Stimulated activated naive CD8-positive, alpha-beta T cell treated with anti-CD3 and anti-CD28 coated beads, Interleukin-15, Interleukin-2, amounts not matched to agents 100 U/mL and 50 U/mL, for 24 hours (primary cell): ENCODE data around the gene HOXD12.

Experiments
- ATAC-seq: fragments of 150-1000 bp; cut with Tn5 transposase; one replicate; pipeline ENCODE4 v1.10.0; 2021
- DNase-seq: peaks from one replicate; pipeline ENCODE4 v3.0.0; 2021

Gene HOXD12

GRCh38 chr2:176105730-176106580, 6.4 kb downstream of the HOXD12 start:
- ATAC-seq (no peak), DNase-seq (no peak)

GRCh38 chr2:176106581-176107539, 7.3 kb downstream of the HOXD12 start, which contains the start of gene HOXD11:
Gene HOXD11 (plus strand): TSS chr2:176107280. CDS start chr2:176107356, 76 bp downstream.
- DNase-seq (no peak), ATAC-seq (peak; percentile 27)

GRCh38 chr2:176107731-176108181, 8.2 kb downstream of the HOXD12 start:
- ATAC-seq (no peak), DNase-seq (no peak)

- no peak for DNase-seq
- no peak for ATAC-seq
These were observed 9.8 kb downstream of the HOXD12 start for GRCh38 chr2:176109192-176109901.

- ATAC-seq, result no peak
- no peak for DNase-seq
These were observed 10.4 kb downstream of the HOXD12 start for GRCh38 chr2:176109946-176110345.

GRCh38 chr2:176110415-176111308, 11.1 kb downstream of the HOXD12 start:
- DNase-seq (no peak), ATAC-seq (no peak)

- no peak for DNase-seq
- ATAC-seq, result no peak
These were observed 11.7 kb downstream of the HOXD12 start for GRCh38 chr2:176111309-176111663.

GRCh38 chr2:176111846-176112374, 12.3 kb downstream of the HOXD12 start:
- ATAC-seq, result no peak
- no peak for DNase-seq

GRCh38 chr2:176112375-176113302, 13.0 kb downstream of the HOXD12 start:
- ATAC-seq, result no peak
- no peak for DNase-seq

- ATAC-seq (no peak), DNase-seq (no peak)
These were observed 14.7 kb downstream of the HOXD12 start for GRCh38 chr2:176114120-176114929.

- DNase-seq (no peak), ATAC-seq (no peak)
These were observed 15.5 kb downstream of the HOXD12 start for GRCh38 chr2:176114930-176115625.

GRCh38 chr2:176115883-176116813, 16.6 kb downstream of the HOXD12 start, which contains the start of gene HOXD10:
Gene HOXD10 (plus strand): TSS chr2:176116778. CDS start chr2:176116834, 56 bp downstream.
- no peak for DNase-seq
- no peak for ATAC-seq

GRCh38 chr2:176117162-176117822, 17.7 kb downstream of the HOXD12 start:
- DNase-seq, result no peak
- ATAC-seq, result no peak

- ATAC-seq, result no peak
- DNase-seq, result no peak
These were observed 18.3 kb downstream of the HOXD12 start for GRCh38 chr2:176117823-176118371.

- DNase-seq (no peak), ATAC-seq (no peak)
These were observed 19.2 kb downstream of the HOXD12 start for GRCh38 chr2:176118601-176119339.
